Effector memory CD8-positive, alpha-beta T cell (primary cell): ENCODE measurements around the gene MAP7.

Source experiments
- ATAC-seq: fragments of 150-1000 bp; cut with Tn5 transposase; replicated peaks from 2 replicates; pipeline ENCODE4 v1.10.0; 2021; ENCODE audit warnings: mild to moderate bottlenecking, moderate library complexity
- DNase-seq, 3 experiments: peaks; one replicate each; pipeline ENCODE4 v3.0.0; 2021
- H3K27ac Mint-ChIP-seq, 2 donors: one replicate each; pipeline ENCODE4 v1.8.0; 2022; ENCODE audit warnings: mild to moderate bottlenecking in 2 of 2, mixed read lengths in 2 of 2, moderate library complexity in 2 of 2
- H3K27me3 Mint-ChIP-seq, 2 donors: one replicate each; pipeline ENCODE4 v1.8.0; 2022; ENCODE audit warnings: mixed read lengths in 2 of 2
- H3K36me3 Mint-ChIP-seq: one replicate; pipeline ENCODE4 v1.8.0; 2022; ENCODE audit warnings: mild to moderate bottlenecking, moderate library complexity, mixed read lengths; ENCODE audit not compliant: insufficient read depth
- H3K4me1 Mint-ChIP-seq, 2 donors: one replicate each; pipeline ENCODE4 v1.8.0; 2022; ENCODE audit warnings: low read depth in 2 of 2, mixed read lengths in 2 of 2
- H3K4me3 Mint-ChIP-seq, 2 donors: one replicate each; pipeline ENCODE4 v1.8.0; 2022; ENCODE audit warnings: mild to moderate bottlenecking in 2 of 2, mixed read lengths in 2 of 2, moderate library complexity in 2 of 2
- H3K9me3 Mint-ChIP-seq, 2 donors: one replicate each; pipeline ENCODE4 v1.8.0; 2022; ENCODE audit warnings: mixed read lengths in 2 of 2

The MAP7 gene

GRCh38 chr6:136535017-136535765 lies 15.0 kb downstream of the MAP7 start:
- Mint-ChIP-seq H3K27me3 (peaks cover 14 to 30% of the 10 kb centered on the region in 2 donors), H3K36me3 (no peaks in the 10 kb centered on the region), H3K27ac (peak overlapping the region in 1 of 2 donors; percentile 34), H3K4me1 (no peaks in the 10 kb centered on the region), H3K4me3 (no peak overlapping the region), H3K9me3 (no peaks in the 10 kb centered on the region)
- no peak for DNase-seq
- no peak for ATAC-seq

GRCh38 chr6:136534268-136534667 lies 16.0 kb downstream of the MAP7 start:
- H3K27ac Mint-ChIP-seq: no peak overlapping the region
- no peak for ATAC-seq

GRCh38 chr6:136533487-136533886 lies 16.7 kb downstream of the MAP7 start:
- H3K4me1 Mint-ChIP-seq: no peaks in the 10 kb centered on the region
- ATAC-seq (no peak), DNase-seq (no peak)
- H3K9me3 Mint-ChIP-seq: no peaks in the 10 kb centered on the region
- H3K27me3 Mint-ChIP-seq: peaks cover 21 to 24% of the 10 kb centered on the region in 2 donors
- H3K4me3 Mint-ChIP-seq: no peak overlapping the region
- H3K27ac Mint-ChIP-seq: no peak overlapping the region
- no peaks in the 10 kb centered on the region for H3K36me3 Mint-ChIP-seq

More at GRCh38 chr6:136534268-136534667, 16.0 kb downstream of the MAP7 start:
- no peak overlapping the region for H3K4me3 Mint-ChIP-seq
- no peaks in the 10 kb centered on the region for H3K9me3 Mint-ChIP-seq
- no peak for DNase-seq
- H3K36me3 Mint-ChIP-seq: no peaks in the 10 kb centered on the region
- peaks cover 21 to 24% of the 10 kb centered on the region in 2 donors for H3K27me3 Mint-ChIP-seq
- no peaks in the 10 kb centered on the region for H3K4me1 Mint-ChIP-seq

DNA sequence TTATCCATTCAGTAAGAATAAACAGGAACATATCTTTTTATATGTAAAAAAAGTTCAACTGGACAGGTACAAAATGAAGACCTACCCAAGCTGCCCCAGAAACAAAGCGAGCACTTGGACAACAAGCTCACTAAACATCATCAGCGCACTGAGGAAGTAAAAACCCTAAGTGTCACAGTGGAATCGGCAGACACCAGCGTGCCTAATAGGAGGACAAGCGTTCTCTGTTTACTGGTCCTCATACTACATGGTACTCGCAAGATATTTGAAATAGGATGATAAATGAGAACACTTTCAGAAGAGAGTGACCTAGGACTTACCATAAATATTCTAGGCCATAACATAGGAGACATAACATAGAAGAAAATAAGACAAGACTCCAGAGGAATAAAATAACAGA lies 18.2 kb downstream of the MAP7 start:
- DNase-seq (no peak), ATAC-seq (no peak)
- no peak overlapping the region for H3K27ac Mint-ChIP-seq
- no peaks in the 10 kb centered on the region for H3K4me1 Mint-ChIP-seq
- no peaks in the 10 kb centered on the region for H3K36me3 Mint-ChIP-seq
- H3K27me3 Mint-ChIP-seq: peaks cover 24 to 29% of the 10 kb centered on the region in 2 donors
- no peak overlapping the region for H3K4me3 Mint-ChIP-seq
- no peaks in the 10 kb centered on the region for H3K9me3 Mint-ChIP-seq

- Mint-ChIP-seq H3K27ac (no peak overlapping the region), H3K4me3 (no peak overlapping the region), H3K9me3 (no peaks in the 10 kb centered on the region), H3K36me3 (no peaks in the 10 kb centered on the region), H3K27me3 (peaks cover 24 to 42% of the 10 kb centered on the region in 2 donors), H3K4me1 (peaks cover 0 to 5% of the 10 kb centered on the region in 2 donors)
- DNase-seq (no peak), ATAC-seq (no peak)
These were observed 20.5 kb downstream of the MAP7 start for GRCh38 chr6:136529710-136530109.

DNA sequence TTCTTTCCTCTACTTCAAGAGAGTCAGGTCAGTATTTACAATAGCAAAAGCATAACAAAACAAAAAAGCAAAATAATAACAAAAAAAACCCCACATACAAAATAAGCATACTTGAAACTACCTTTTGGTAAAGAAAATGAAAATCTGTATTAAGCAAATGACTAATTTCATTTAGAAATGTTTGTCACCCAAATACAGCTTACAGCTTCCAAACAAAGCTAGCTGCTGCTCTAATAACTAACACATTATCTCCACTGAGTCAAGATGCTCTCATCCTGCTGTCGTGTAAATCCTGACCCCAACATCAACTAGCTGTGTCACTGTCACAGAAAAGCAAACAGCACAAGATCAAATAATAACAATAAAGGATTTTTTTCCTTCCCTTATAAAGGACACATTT lies 21.7 kb downstream of the MAP7 start:
- no peak overlapping the region for H3K27ac Mint-ChIP-seq
- no peak for DNase-seq
- no peak for ATAC-seq
- no peaks in the 10 kb centered on the region for H3K9me3 Mint-ChIP-seq
- no peaks in the 10 kb centered on the region for H3K36me3 Mint-ChIP-seq
- peaks cover 21 to 33% of the 10 kb centered on the region in 2 donors for H3K27me3 Mint-ChIP-seq
- peaks cover 0 to 5% of the 10 kb centered on the region in 2 donors for H3K4me1 Mint-ChIP-seq
- H3K4me3 Mint-ChIP-seq: no peak overlapping the region

DNA sequence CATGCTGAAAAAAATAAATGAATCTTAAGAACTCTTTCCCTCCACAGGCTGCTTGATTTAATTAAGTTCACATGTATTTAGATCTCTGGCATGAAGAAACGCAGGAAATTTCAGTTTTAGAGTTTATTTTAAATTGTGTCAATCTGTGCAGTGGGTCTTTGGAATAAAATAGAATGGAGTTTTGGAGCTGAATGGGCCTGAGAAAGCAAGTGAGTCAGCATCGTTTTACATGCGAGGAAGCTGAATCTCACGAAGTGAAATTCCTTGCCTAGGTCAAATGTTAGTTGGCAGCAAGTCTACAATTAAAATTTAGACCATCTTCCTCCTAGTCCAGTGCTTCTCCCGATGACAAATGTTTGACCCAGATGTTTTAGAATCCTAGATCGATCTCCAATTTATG lies 22.4 kb downstream of the MAP7 start:
- Mint-ChIP-seq H3K27ac (no peak overlapping the region), H3K27me3 (peaks cover 14 to 28% of the 10 kb centered on the region in 2 donors), H3K9me3 (no peaks in the 10 kb centered on the region), H3K36me3 (no peaks in the 10 kb centered on the region), H3K4me1 (peaks cover 0 to 5% of the 10 kb centered on the region in 2 donors), H3K4me3 (no peak overlapping the region)
- no peak for DNase-seq
- no peak for ATAC-seq

DNA sequence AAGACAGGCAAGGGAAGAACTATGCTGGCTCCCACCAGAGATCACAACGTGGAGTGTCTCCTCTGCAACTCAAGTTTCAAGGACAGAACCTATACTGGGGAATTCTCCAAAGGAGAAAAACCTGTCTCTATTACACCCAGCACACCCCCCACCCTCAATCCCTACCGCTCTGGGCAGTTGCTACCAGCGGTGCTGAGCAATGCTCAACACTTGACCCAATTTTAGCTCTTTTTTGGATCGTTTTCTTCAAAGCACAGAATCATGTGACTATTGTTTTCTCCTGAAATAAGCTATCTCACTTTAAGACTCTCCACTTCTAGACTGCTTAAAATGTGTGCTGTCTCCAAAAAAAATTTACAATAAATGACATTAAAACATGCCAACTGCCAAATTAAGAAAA lies 23.3 kb downstream of the MAP7 start:
- H3K4me1 Mint-ChIP-seq: peaks cover 0 to 5% of the 10 kb centered on the region in 2 donors
- H3K4me3 Mint-ChIP-seq: no peak overlapping the region

DNA sequence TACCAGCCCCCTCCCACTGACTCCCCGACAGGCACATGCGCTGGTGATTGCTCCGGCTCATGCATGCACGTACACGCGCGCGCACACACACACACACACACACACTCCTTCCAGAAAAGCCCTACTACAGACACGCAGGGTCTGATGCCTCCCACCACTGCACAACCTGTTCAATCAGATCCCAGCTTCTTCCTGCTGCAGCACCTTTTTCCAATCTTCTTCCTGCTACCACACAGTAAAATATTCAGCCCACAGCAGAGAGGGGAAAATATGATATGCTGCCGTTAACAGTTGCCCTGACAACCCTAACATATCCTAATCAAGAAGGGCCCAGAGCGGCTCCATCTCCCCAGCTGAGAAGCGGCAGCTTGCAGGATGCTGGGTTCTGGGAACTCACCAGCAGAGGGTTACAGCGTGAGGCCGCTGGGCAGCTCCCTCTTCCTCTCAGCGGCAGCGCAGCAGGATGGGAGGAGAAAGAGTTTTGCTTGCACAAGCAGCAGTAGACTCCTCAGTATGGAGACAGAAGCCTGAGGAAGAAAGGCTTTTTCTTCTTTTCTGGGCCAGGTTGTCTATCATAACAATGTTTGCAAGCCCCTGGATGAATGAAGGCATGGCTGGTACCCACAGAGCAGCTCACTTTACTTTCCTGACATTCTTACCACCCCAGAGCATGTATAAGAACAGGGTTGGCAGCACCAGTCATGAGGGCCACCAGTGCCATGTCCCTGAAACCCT lies 23.9 kb downstream of the MAP7 start:
- Mint-ChIP-seq H3K27me3 (peaks cover 3 to 28% of the 10 kb centered on the region in 2 donors), H3K4me1 (peaks cover 0 to 5% of the 10 kb centered on the region in 2 donors), H3K27ac (peak overlapping the region in 1 of 2 donors; percentile 45), H3K36me3 (no peaks in the 10 kb centered on the region), H3K4me3 (peak overlapping the region in 1 of 2 donors; percentile 2), H3K9me3 (no peaks in the 10 kb centered on the region)
- DNase-seq (no peak), ATAC-seq (peak; percentile 51)

More for the DNA sequence above, 23.3 kb downstream of the MAP7 start:
- DNase-seq: no peak
- Mint-ChIP-seq H3K9me3 (no peaks in the 10 kb centered on the region), H3K36me3 (no peaks in the 10 kb centered on the region), H3K27me3 (peaks cover 8 to 28% of the 10 kb centered on the region in 2 donors), H3K27ac (no peak overlapping the region)
- ATAC-seq: no peak

- H3K27ac Mint-ChIP-seq: peak overlapping the region in 1 of 2 donors; percentile 45
- ATAC-seq (no peak), DNase-seq (no peak)
- H3K9me3 Mint-ChIP-seq: no peaks in the 10 kb centered on the region
- H3K36me3 Mint-ChIP-seq: no peaks in the 10 kb centered on the region
- H3K4me1 Mint-ChIP-seq: peaks cover 0 to 5% of the 10 kb centered on the region in 2 donors
- peak overlapping the region in 1 of 2 donors; percentile 2 for H3K4me3 Mint-ChIP-seq
- peaks cover under 1 to 30% of the 10 kb centered on the region in 2 donors for H3K27me3 Mint-ChIP-seq
These were observed 24.5 kb downstream of the MAP7 start for GRCh38 chr6:136525586-136526195.

DNA sequence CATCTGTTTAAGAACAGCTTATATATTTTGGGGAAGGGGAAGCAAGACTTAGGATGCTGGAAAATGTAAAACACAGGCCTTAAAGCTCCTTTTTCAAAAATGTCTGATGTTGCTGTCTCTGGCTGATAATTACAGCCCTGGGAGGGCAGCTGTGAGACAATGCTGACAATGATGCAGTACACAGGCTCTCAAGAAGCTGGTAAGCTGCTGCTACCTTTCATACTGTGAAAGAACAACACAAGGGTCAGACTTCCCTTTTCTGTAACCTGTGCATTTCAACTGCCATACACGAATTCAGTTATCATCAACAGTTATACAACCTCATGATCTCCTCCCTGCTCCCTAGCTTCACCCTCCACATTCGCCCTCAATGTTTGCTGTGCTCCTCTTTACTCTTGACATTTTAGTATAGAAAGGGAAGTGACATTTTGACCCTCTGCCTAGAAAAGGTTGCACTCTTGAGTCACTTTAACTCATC lies 25.2 kb downstream of the MAP7 start:
- H3K36me3 Mint-ChIP-seq: no peaks in the 10 kb centered on the region
- H3K4me1 Mint-ChIP-seq: peaks cover 0 to 5% of the 10 kb centered on the region in 2 donors
- ATAC-seq (no peak), DNase-seq (no peak)
- no peak overlapping the region for H3K4me3 Mint-ChIP-seq
- H3K9me3 Mint-ChIP-seq: no peaks in the 10 kb centered on the region
- H3K27me3 Mint-ChIP-seq: peaks cover 8 to 35% of the 10 kb centered on the region in 2 donors
- no peak overlapping the region for H3K27ac Mint-ChIP-seq

DNA sequence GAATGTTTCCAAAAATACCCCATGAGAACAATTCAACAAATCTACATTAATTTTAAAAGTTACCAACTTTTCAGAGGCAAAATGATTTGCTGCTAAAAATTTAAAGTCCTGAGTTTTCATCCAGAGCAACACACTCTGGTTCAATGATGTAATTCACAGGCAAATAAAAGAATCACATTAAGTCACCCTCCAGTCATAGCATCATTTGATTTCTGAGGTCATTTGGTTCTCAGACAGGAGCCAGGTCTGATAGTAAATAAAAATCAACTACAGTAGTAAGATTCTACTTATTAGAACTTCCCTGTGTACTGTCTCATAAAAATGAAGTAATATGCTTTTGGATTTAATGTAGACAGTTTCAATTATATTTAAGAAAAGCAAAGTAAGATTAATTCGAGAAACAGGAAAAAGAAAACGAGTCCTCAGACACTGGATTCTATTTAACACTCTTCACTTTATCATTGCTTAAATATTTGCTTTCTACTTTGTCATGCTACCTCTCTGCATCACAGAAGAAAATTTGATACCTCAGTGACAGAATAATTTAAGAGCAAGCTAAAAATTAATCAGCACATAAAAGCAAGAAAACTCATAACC lies 25.8 kb downstream of the MAP7 start:
- no peak for ATAC-seq
- H3K27ac Mint-ChIP-seq: no peak overlapping the region

GRCh38 chr6:136523196-136523595 lies 27.0 kb downstream of the MAP7 start:
- H3K4me1 Mint-ChIP-seq: peaks cover 0 to 5% of the 10 kb centered on the region in 2 donors

More for the DNA sequence above, 25.8 kb downstream of the MAP7 start:
- peaks cover 12 to 35% of the 10 kb centered on the region in 2 donors for H3K27me3 Mint-ChIP-seq
- no peak overlapping the region for H3K4me3 Mint-ChIP-seq
- H3K36me3 Mint-ChIP-seq: no peaks in the 10 kb centered on the region
- H3K9me3 Mint-ChIP-seq: no peaks in the 10 kb centered on the region
- DNase-seq: no peak
- peaks cover 0 to 5% of the 10 kb centered on the region in 2 donors for H3K4me1 Mint-ChIP-seq

More at GRCh38 chr6:136523196-136523595, 27.0 kb downstream of the MAP7 start:
- Mint-ChIP-seq H3K27me3 (peaks cover 16 to 35% of the 10 kb centered on the region in 2 donors), H3K36me3 (no peaks in the 10 kb centered on the region), H3K27ac (no peak overlapping the region), H3K9me3 (no peaks in the 10 kb centered on the region), H3K4me3 (no peak overlapping the region)
- DNase-seq: no peak
- ATAC-seq: no peak
